ENCODE measurements around the gene KRTAP10-4. TPM values are rescaled to one million over a fixed set of nuclear protein-coding genes. Genes with fewer than 3 reads are reported as not detected.
"Not testable (repeated sequence)": the region's sequence is repeated elsewhere in the genome, so short reads cannot be mapped to it uniquely, and the experiment has no call there.

Gene KRTAP10-4
- total RNA-seq, 1 experiment from 2014 or later = not detected

DNA sequence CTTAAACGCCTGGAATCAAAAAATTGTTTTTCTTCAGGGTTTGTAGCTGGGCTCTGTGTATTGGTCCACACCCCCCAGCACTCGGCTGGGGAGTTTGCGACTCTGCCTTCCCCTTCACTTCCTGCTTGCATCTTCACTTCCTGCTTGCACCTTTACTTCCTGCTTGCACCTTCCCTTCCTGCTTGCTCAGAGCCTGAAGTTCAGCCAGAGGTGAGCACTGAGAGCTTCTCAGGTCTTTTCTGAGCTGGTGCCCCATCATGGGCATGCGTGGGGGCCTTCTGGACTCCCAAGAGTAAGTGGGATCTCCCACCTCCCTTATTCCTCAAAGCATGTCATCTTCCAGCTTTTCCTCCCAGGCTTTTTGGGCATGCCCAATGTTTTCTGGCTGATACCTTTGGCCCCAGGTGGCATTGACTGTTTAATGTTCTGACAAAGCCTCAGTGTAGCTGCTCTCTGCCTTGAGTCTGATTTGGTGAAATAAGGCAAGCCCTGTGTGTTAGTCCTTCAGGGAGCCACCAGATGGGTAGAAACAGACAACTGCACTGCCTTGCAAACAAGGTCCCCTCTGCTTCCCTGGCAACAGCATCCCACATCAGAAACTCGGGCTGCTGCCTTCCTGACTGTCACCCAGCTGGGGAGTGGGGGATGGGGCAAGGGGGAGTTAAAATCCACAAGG, 25.7 kb upstream of the KRTAP10-4 start:
- DNase-seq = peak; percentile 43
- no peak overlapping the region for H3K4me3 ChIP-seq (ENCODE audit: insufficient read depth, low read depth, low read length)
- no peaks in the 10 kb centered on the region for H3K27me3 ChIP-seq (ENCODE audit: control insufficient read depth, insufficient read depth, low read length)
- no peaks in the 10 kb centered on the region for H3K36me3 ChIP-seq (replicated peaks; ENCODE audit: control insufficient read depth, insufficient read depth, low read length)

DNA sequence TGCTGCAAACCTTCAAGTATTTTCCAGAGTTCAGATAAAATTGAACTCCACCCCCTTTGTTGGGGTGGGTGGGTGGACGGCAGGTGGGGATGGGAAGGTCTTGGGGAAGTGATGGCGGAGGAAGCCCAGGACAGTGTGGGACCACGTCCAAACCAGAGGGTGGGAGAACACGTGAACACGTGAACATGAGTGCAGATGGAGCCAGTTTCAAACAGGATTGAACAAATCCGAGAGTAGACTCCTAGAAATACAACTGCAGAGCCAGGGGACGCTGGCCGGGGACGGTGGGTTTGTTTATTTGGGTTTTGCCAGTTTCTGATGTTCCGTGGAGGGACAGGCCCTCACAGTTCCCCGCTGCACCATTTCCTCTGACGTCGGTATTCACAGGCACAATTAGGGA, 25.1 kb upstream of the KRTAP10-4 start:
- DNase-seq = peak; percentile 30
- H3K27me3 ChIP-seq (ENCODE audit: control insufficient read depth, insufficient read depth, low read length) = no peaks in the 10 kb centered on the region

DNA sequence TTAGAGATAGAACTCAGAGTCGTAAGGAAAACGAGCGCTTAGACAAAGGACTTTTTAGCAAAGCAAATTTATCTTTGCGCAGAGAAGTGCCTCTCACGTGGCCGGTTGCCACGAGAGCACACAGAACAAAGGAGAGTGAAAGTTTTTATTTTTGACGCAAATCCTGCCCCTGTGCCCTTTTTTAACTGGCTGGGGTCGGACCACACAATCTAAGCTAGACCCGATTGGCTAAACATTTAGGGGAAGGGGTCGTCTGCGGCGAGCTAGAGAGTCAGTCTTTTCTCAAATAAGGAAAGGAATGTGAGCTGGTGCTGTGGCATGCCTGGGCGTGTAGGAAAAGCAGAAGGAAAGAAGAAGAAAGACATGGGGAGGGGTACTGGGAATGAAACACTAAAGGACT, 24.6 kb upstream of the KRTAP10-4 start:
- no peaks in the 10 kb centered on the region for H3K36me3 ChIP-seq (replicated peaks; ENCODE audit: control insufficient read depth, insufficient read depth, low read length)

More for the DNA sequence above, 25.1 kb upstream of the KRTAP10-4 start:
- no peaks in the 10 kb centered on the region for H3K36me3 ChIP-seq (replicated peaks; ENCODE audit: control insufficient read depth, insufficient read depth, low read length)
- no peak overlapping the region for H3K4me3 ChIP-seq (ENCODE audit: insufficient read depth, low read depth, low read length)

DNA sequence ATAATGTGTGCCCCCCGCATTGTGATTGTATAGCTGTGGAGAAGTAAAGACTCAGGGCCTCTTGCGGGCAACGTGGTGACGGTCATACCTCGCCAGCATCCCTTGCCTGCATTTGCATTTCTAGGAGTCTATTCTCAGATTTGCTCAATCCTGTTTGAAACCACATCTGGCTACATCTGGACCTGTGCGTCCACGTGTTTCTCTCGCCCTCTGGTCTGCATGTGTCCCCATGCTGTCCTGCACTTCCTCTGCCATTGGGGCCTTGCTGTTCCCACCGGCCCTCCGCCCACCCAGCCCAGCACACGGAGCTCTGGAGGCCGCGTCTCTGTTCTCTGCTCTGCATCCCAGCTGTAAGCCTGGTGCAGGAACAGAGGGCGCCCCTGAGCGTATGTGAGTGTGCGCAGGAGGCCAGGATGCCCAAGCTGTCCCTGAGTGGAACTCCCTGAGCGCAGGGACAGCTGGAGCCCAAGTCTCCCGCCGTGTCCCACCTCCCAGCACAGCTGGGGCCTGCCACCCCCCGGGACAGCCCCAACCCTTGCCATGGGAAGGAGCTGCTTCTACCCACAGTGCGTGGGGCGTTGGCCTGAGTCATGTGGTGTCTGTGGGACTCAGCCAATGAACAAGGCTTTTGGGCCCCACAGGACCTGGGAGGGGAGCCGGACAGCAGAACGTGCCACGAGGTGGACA, 23.9 kb upstream of the KRTAP10-4 start:
- Histone ChIP-seq H3K27me3 (ENCODE audit: control insufficient read depth, insufficient read depth, low read length) (no peaks in the 10 kb centered on the region), H3K36me3 (replicated peaks; ENCODE audit: control insufficient read depth, insufficient read depth, low read length) (no peaks in the 10 kb centered on the region), H3K4me3 (ENCODE audit: insufficient read depth, low read depth, low read length) (no peak overlapping the region)
- no peak for DNase-seq

More for the DNA sequence above, 24.6 kb upstream of the KRTAP10-4 start:
- DNase-seq = peak; percentile 63
- H3K27me3 ChIP-seq (ENCODE audit: control insufficient read depth, insufficient read depth, low read length) = no peaks in the 10 kb centered on the region
- H3K4me3 ChIP-seq (ENCODE audit: insufficient read depth, low read depth, low read length) = no peak overlapping the region

DNA sequence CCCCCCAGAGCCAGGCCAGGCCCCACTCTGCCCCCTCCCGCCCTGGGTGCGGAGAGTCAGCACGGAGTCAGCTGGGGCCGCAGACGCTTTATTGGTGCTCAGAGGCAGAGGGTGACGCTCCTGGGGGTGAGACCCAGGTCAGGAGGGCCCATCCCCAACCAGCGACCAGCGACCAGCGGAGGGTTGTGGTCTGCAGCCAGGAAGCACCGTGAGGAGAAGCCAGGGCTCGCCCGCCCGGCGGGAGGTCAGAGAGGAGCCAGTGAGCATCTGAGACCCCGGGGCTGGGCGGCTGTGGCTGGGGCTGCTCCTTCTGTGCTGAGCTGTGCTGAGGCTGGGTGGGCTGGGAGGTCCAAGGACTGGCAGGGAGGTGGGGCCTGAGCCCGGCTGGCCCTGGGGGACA, 23.2 kb upstream of the KRTAP10-4 start:
- not testable (repeated sequence) for H3K27me3 ChIP-seq (ENCODE audit: control insufficient read depth, insufficient read depth, low read length); H3K4me3 ChIP-seq (ENCODE audit: insufficient read depth, low read depth, low read length); H3K36me3 ChIP-seq (replicated peaks; ENCODE audit: control insufficient read depth, insufficient read depth, low read length)
- DNase-seq = peak; percentile 65

DNA sequence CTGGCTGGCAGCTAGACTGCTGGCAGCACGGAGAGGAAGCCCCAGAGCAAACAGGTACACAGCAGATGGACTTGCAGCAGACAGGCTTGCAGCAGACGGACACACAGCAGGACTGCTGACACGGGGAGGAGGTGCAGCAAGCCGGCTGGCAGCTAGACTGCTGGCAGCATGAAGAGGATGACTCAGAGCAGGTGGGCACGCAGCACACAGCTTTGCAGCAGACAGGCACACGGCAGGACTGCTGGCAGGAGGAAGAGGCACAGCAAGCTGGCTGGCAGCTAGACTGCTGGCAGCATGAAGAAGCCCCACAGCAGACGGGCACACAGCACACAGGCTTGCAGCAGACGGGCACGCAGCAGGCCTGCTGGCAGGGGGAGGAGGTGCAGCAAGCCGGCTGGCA, 22.7 kb upstream of the KRTAP10-4 start:
- Histone ChIP-seq H3K27me3 (ENCODE audit: control insufficient read depth, insufficient read depth, low read length) (no peaks in the 10 kb centered on the region), H3K36me3 (replicated peaks; ENCODE audit: control insufficient read depth, insufficient read depth, low read length) (no peaks in the 10 kb centered on the region), H3K4me3 (ENCODE audit: insufficient read depth, low read depth, low read length) (no peak overlapping the region)
- no peak for DNase-seq

DNA sequence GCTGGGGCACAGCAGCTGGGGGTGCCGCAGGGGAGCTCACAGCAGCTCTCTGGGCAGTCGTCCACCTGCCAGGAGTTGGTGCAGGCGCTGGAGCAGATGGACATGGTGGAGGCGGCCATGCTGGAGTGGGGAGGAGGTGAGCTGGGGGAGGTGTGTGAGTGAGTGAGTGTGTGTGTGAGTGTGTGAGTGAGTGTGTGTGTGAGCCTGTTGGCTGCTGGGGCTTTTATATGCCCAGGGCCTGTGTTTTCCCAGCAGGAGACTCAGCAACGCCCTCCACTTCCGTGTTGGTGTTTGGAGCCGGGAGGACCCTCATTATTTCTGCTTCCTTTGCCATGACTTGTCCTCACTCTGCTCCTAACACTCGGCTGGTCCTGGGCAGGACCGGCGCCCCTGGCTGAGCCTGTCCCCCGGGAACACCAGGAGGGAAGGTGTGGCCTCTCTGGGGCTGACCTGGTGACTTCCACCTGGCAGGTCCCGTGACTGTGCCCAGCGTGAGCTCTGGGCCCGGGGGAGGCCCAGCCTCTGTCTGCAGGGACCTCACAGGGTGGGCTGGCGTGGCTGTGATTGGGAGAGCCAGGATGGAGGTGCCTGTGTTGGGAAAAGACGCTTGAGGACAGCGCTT, 22.1 kb upstream of the KRTAP10-4 start, which contains the start of gene KRTAP10-2:
KRTAP10-2 (minus strand) TSS at position 166 of the 622 bp plus-strand sequence; CDS start at position 119, 47 bp downstream.
- peak; percentile 31 for DNase-seq
- no peaks in the 10 kb centered on the region for H3K27me3 ChIP-seq (ENCODE audit: control insufficient read depth, insufficient read depth, low read length)
- no peak within 1 kb of the TSS for H3K4me3 ChIP-seq (ENCODE audit: insufficient read depth, low read depth, low read length)
- no peaks in the 10 kb centered on the region for H3K36me3 ChIP-seq (replicated peaks; ENCODE audit: control insufficient read depth, insufficient read depth, low read length)

DNA sequence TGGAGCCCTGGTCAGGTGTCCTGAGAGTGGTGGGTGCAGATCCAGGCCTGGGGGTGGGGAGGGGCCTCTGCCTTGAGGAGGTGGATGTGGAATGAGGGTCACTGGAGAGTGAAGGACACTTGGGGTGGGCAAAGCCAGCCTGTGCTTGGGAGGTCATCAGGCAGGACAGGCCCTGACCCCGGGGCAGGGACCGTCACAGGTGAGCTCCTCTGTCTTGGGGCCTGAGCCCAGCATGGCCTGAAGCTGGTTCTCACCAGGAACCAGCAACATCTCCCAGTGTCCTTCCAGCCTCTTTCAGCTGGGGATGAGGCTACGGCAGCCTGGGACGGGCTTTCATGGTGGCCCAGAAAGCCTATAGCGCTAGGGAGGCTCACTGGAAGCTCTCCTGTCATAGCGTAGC, 21.4 kb upstream of the KRTAP10-4 start:
- no peak for DNase-seq
- Histone ChIP-seq H3K36me3 (replicated peaks; ENCODE audit: control insufficient read depth, insufficient read depth, low read length) (no peaks in the 10 kb centered on the region), H3K27me3 (ENCODE audit: control insufficient read depth, insufficient read depth, low read length) (no peaks in the 10 kb centered on the region), H3K4me3 (ENCODE audit: insufficient read depth, low read depth, low read length) (no peak overlapping the region)

DNA sequence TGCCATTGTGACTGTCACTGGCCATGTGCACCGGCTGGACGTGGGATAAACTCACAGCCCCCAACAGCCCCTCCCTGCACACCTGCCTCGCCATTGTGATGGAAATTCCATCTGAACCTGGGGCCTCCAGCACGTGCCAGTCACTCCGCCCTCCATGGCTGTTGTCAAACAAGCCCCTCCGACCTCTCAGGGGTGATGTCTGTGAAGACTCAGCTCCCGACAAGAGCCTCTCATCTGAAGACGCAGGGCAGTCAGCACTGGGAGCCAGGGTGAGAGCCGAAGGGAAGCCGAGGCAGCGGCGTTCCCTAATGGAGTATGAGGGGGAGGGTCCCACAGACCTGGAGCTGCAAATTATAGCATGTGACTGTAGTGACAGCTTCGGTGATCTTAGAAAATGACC, 20.8 kb upstream of the KRTAP10-4 start:
- Histone ChIP-seq H3K27me3 (ENCODE audit: control insufficient read depth, insufficient read depth, low read length) (no peaks in the 10 kb centered on the region), H3K36me3 (replicated peaks; ENCODE audit: control insufficient read depth, insufficient read depth, low read length) (no peaks in the 10 kb centered on the region), H3K4me3 (ENCODE audit: insufficient read depth, low read depth, low read length) (no peak overlapping the region)
- DNase-seq = no peak

DNA sequence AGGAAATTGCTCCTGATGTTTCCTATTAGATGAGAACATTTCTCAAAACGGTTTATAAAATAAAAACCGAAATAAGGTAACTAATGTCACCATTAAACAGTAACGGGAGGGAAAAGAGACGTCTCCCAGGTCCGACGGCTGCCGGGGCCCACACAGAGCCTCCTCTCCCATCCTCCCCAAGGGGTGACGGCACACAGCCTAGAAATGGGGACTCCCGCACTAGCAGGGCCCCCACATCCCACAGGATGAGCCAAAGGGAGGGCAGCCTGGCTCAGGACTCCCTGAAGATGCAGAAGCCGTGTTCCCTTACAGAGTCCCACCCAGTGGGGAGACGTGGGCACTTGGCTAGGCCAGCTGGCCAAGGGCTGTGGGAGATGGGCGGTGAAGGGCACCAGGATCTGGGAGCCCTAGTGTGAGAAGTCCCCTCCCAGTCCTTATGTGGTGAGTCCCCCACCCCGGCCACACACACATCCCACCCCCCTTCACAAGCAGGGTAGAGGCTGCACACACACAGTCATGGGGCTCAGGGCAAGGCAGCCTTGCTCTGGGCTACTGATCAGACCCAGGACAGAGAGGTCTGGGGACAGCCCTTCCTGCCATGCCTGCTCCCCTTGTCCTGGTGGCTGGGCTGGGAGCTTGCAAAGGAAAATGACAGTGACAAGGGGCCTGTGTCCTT, 18.2 kb upstream of the KRTAP10-4 start:
- no peak overlapping the region for H3K4me3 ChIP-seq (ENCODE audit: insufficient read depth, low read depth, low read length)
- H3K36me3 ChIP-seq (replicated peaks; ENCODE audit: control insufficient read depth, insufficient read depth, low read length) = no peaks in the 10 kb centered on the region
- H3K27me3 ChIP-seq (ENCODE audit: control insufficient read depth, insufficient read depth, low read length) = no peaks in the 10 kb centered on the region
- peak; percentile 51 for DNase-seq

DNA sequence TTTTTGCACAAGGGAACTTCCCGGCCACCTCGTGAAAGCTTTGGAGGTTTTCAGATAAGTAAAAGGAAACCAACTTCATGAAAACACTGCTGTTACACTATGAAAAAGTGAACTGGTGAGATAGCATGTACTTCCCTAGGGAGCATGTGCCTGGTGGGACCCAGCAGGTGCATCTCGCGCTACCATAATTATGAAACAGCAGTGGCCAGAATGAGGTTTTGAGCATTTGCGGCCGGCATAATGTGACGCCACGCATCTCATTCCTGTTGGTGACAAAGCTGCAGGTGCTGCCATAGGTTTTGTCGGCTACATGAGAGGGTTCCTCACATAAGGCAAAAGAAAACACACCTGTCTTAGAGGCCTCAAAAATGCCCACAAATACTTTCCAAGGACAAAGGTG, 16.6 kb upstream of the KRTAP10-4 start:
- no peaks in the 10 kb centered on the region for H3K27me3 ChIP-seq (ENCODE audit: control insufficient read depth, insufficient read depth, low read length)
- no peak overlapping the region for H3K4me3 ChIP-seq (ENCODE audit: insufficient read depth, low read depth, low read length)
- peak; percentile 16 for DNase-seq
- no peaks in the 10 kb centered on the region for H3K36me3 ChIP-seq (replicated peaks; ENCODE audit: control insufficient read depth, insufficient read depth, low read length)

DNA sequence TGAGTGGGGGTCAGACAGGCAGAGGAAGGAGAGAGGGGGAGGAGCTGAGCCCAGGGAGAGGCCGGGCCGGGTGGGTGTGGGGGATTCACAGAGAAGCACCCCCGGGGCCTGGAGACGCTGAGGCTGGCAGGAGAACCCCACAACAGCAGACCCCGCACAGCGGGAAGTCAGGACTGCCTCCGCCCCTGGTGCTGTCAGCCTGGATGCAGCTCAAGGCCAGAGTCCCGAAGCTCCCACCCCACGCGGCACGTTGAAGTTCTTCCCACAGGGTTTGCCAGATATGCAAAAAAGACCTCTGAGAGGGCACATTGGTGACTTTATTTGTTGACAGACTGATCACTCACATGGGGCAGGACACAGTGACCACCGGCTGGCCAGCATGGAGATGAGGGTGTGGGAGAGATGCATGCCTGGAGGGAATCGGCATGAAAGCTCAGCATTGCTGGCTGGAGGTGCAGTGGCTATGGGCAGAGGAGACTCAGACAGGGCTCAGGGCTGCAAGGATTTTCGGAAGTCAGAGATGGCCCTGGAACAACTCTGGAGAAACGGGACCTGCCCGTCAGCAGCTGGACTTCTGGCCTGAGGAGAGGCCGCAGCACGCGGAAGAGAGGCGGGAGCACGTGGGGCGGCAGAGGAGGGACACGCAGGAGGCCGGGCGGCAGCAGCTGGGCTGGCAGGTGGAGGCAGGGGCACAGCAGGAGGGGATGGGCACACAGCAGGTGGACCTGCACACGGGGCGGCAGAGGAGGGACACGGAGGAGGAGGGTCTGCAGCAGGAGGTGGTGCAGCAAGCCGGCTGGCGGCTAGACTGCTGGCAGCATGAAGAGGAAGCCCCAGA, 15.8 kb upstream of the KRTAP10-4 start:
- Histone ChIP-seq H3K4me3 (ENCODE audit: insufficient read depth, low read depth, low read length) (no peak overlapping the region), H3K27me3 (ENCODE audit: control insufficient read depth, insufficient read depth, low read length) (no peaks in the 10 kb centered on the region), H3K36me3 (replicated peaks; ENCODE audit: control insufficient read depth, insufficient read depth, low read length) (no peaks in the 10 kb centered on the region)
- DNase-seq = peak; percentile 66

DNA sequence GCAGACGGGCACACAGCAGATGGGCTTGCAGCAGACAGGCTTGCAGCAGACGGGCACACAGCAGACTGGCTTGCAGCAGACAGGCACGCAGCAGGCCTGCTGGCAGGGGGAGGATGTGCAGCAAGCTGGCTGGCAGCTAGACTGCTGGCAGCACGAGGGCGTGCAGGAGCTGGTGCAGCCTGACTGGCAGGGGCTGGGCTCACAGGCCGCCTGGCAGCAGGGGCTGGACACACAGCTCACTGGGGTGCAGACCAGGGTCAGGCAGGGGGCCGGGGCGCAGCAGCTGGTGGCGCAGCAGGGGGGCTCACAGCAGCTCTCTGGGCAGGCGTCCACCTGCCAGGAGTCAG, 15.2 kb upstream of the KRTAP10-4 start:
- H3K4me3 ChIP-seq (ENCODE audit: insufficient read depth, low read depth, low read length); H3K36me3 ChIP-seq (replicated peaks; ENCODE audit: control insufficient read depth, insufficient read depth, low read length); H3K27me3 ChIP-seq (ENCODE audit: control insufficient read depth, insufficient read depth, low read length); DNase-seq: not testable (repeated sequence)

DNA sequence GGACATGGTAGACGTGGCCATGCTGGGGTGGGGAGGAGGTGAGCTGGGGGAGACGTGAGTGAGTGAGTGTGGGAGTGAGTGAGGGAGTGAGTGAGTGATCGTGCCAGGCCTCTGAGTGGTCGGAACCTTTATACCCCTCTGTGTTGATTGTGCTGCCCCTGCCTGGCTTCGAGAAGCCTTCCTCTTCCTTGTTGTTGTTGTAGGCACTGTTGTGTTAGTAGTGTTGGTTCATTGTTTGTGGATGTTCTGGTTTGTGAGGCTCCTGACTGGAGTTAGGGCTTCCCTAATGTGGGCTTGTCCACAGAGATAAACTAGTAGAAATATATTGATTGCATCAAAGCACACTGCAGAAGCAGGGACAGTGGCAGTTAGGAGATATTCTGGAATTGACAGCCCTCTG, 14.8 kb upstream of the KRTAP10-4 start, which contains the start of gene KRTAP10-3:
KRTAP10-3 (minus strand) TSS at position 101 of the 400 bp plus-strand sequence; CDS start at position 21, 80 bp downstream.
- no peaks in the 10 kb centered on the region for H3K36me3 ChIP-seq (replicated peaks; ENCODE audit: control insufficient read depth, insufficient read depth, low read length)
- peak; percentile 20 for DNase-seq

More for the DNA sequence above, 14.8 kb upstream of the KRTAP10-4 start, which contains the start of gene KRTAP10-3:
- no peaks in the 10 kb centered on the region for H3K27me3 ChIP-seq (ENCODE audit: control insufficient read depth, insufficient read depth, low read length)
- no peak within 1 kb of the TSS for H3K4me3 ChIP-seq (ENCODE audit: insufficient read depth, low read depth, low read length)
